ENCODE measurements around the gene GSTK1. TPM values are rescaled to one million over a fixed set of nuclear protein-coding genes. Genes with fewer than 3 reads are reported as not detected.

The GSTK1 gene
- total RNA-seq, 1 experiment from 2014 or later = 161 TPM

DNA sequence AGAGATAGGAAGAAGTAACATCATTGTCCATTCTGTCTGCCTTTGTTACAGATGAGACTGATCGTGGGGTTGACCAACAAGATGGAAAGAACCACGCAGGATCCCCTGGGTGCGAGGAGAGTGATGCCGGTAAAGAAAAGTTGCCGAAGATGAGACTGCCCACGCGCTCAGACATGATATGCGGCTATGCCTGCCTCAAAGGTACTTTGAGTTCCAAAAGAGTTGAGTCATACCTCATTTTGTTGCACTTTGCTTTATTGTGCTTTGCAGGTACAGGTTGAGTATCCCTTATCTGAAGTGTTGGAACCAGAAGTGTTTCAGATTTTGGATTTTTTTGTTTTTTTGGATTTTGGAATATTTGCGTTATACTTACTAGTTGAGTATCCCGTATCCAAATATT lies 40.5 kb downstream of the GSTK1 start:
- in situ Hi-C loops (cut with HindIII; ENCODE audit: low pct_unique_long_range_greater_than_20kb, low sequenced_read_pairs) = no loop called here
- DNase-seq (ENCODE audit: low read depth, low spot score) = no peak

DNA sequence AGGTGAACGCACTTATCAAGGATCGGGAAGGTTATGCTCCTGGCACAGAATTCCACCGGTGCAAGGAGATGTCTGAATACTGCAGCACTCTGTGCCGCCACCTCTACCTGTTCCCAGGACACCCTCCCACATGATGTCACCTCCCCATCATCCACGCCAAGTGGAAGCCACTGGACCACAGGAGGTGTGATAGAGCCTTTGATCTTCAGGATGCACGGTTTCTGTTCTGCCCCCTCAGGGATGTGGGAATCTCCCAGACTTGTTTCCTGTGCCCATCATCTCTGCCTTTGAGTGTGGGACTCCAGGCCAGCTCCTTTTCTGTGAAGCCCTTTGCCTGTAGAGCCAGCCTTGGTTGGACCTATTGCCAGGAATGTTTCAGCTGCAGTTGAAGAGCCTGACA lies 41.7 kb downstream of the GSTK1 start:
- in situ Hi-C loops (cut with HindIII; ENCODE audit: low pct_unique_long_range_greater_than_20kb, low sequenced_read_pairs) = no loop called here
- no peak for DNase-seq (ENCODE audit: low read depth, low spot score)

DNA sequence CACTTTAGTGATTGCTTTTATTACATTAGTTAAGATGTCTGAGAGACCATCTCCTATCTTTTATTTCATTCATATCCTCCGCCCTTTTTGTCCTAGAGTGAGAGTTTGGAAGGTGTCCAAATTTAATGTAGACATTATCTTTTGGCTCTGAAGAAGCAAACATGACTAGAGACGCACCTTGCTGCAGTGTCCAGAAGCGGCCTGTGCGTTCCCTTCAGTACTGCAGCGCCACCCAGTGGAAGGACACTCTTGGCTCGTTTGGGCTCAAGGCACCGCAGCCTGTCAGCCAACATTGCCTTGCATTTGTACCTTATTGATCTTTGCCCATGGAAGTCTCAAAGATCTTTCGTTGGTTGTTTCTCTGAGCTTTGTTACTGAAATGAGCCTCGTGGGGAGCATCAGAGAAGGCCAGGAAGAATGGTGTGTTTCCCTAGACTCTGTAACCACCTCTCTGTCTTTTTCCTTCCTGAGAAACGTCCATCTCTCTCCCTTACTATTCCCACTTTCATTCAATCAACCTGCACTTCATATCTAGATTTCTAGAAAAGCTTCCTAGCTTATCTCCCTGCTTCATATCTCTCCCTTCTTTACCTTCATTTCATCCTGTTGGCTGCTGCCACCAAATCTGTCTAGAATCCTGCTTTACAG lies 42.3 kb downstream of the GSTK1 start:
- in situ Hi-C loops (cut with HindIII; ENCODE audit: low pct_unique_long_range_greater_than_20kb, low sequenced_read_pairs) = no loop called here
- peak; percentile 87 for DNase-seq (ENCODE audit: low read depth, low spot score)

DNA sequence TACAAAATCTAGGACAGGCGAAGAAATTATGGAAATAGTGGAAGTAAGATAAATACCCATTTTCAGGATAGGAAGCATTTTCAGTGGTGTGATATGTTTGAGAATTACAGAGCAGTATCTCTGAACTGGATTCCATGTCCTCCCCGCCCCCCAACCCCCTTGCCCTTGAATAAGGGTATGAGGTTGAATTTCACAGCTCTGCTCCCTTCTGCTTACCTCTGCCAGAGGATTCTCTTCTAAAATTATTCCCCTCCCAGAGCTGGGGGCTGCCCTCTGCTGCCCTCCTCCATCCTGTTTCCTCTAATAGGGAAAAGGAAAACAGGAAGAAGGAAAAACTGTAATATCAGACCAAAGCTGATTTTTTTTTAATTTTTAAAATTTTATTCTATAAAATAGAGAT lies 45.4 kb downstream of the GSTK1 start:
- DNase-seq (ENCODE audit: low read depth, low spot score) = no peak
- in situ Hi-C loops (cut with HindIII; ENCODE audit: low pct_unique_long_range_greater_than_20kb, low sequenced_read_pairs) = no loop called here

DNA sequence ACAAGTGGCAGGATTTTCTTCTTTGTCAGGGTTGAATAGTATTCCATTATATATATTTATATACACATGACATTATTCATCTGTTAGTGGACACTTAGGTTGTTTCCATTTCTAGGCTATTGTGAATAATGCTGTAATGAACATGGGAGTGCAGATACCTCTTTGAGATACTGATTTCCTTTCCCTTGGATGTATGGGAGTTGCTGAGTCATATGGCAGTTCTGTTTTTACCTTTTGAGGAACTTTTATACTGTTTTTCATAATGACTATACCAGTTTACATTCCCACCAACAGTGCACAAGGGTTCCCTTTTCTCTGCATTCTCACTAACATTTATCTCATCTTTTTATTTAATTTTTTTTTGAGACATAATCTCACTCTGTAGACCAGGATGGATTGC lies 50.9 kb downstream of the GSTK1 start:
- in situ Hi-C loops (cut with HindIII; ENCODE audit: low pct_unique_long_range_greater_than_20kb, low sequenced_read_pairs) = no loop called here
- no peak for DNase-seq (ENCODE audit: low read depth, low spot score)

DNA sequence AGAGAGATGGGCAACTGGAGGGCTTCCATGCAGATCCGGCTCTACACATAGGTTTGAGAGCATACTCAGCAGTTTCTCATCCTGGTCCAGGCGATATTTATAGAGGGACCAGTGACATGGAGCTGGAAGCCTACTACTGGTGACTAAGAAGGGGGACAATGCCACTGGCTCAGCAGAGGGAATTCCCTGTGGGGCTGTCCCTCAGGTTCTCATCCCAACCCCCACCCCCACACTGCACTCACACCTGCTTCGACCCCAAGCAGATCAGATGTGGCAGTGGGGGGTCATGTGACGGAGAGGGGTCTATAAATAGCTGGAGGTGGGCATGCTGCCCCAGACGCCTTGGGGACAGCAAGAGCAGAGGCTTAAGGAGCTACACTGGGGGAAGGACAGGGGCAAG lies 52.5 kb downstream of the GSTK1 start, which contains the start of gene CLCN1:
Gene CLCN1 (plus strand): TSS at position 336 of the 400 bp plus-strand sequence. CDS start 102 bp downstream, outside the sequence.
- in situ Hi-C loops (cut with HindIII; ENCODE audit: low pct_unique_long_range_greater_than_20kb, low sequenced_read_pairs) = no loop called here

DNA sequence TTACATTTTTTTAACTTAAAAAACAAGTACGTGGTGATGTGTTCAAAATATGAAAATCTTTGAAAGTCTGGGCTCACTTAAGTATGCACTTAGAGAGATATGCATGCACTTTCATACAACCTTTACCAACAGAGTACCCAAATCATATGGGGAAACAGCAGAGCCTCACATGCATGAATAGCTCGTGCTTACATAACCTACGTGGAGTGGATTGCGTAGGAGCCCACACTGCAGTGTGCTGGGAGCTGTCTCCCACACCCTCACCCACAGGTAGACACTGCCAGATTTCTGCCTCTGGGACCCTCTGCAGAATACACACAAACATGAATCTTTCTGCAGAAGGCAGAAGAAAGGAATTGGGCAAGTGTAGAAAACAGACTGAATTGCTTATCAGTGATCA lies 53.3 kb downstream of the GSTK1 start:
- in situ Hi-C loops (cut with HindIII; ENCODE audit: low pct_unique_long_range_greater_than_20kb, low sequenced_read_pairs) = no loop called here
- no peak for DNase-seq (ENCODE audit: low read depth, low spot score)

More for the DNA sequence above, 52.5 kb downstream of the GSTK1 start, which contains the start of gene CLCN1:
- DNase-seq (ENCODE audit: low read depth, low spot score) = no peak

DNA sequence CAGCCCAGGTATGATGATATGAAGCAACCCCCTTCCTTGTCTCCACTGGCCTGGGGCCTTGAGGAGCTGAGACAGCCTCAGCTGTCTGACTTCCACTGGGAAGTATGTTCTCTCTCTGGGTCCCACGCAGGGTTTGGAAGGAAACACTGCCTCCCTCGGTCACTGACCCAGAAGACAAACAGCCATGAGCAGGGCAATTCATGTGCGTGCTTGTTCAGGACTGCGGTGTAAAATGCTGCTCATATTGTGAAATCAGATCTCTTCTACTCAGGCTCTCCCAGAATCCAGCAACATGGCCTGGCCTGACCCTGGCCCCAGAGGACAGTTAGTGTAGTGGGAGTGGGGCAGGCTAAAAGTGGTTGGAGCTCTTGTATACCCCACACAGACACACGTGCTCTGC lies 55.4 kb downstream of the GSTK1 start:
- DNase-seq (ENCODE audit: low read depth, low spot score) = no peak
- in situ Hi-C loops (cut with HindIII; ENCODE audit: low pct_unique_long_range_greater_than_20kb, low sequenced_read_pairs) = no loop called here

Small RNA genes lying within 50 kb of the gene (small RNA-seq; reads per million reads assigned to genes)
- gene AC073342.3 = 0 reads per million in 2 experiments
- 0 reads per million in 2 experiments for gene RN7SL481P
- gene RN7SL535P = 0 to 0.05 reads per million in 2 experiments

Other genes starting within 250 kb of the GSTK1 start
- not detected in 2 replicates for gene OR9A2, start 236.3 kb upstream of the GSTK1 start, total RNA-seq (2014; rRNA removed; shearing (Covaris generic))
- not detected in 2 replicates for gene OR6V1, start 211.1 kb upstream of the GSTK1 start, total RNA-seq (2014; rRNA removed; shearing (Covaris generic))
- gene PIP, start 131.4 kb upstream of the GSTK1 start, total RNA-seq (2014; rRNA removed; shearing (Covaris generic)) = not detected in 2 replicates
- gene TAS2R39, start 80.0 kb upstream of the GSTK1 start, total RNA-seq (2014; rRNA removed; shearing (Covaris generic)) = not detected in 2 replicates
- gene TAS2R40, start 41.4 kb upstream of the GSTK1 start, total RNA-seq (2014; rRNA removed; shearing (Covaris generic)) = not detected in 2 replicates
- gene TMEM139, start 21.5 kb downstream of the GSTK1 start, total RNA-seq (2014; rRNA removed; shearing (Covaris generic)) = not detected in 2 replicates
- 11.8 and 14.4 TPM in 2 replicates for gene CASP2, start 24.9 kb downstream of the GSTK1 start, total RNA-seq (2014; rRNA removed; shearing (Covaris generic))
- gene CLCN1, start 52.7 kb downstream of the GSTK1 start, total RNA-seq (2014; rRNA removed; shearing (Covaris generic)) = not detected in 2 replicates
- gene FAM131B, start 99.3 kb downstream of the GSTK1 start, total RNA-seq (2014; rRNA removed; shearing (Covaris generic)) = not detected in 2 replicates
- 14.7 and 17.2 TPM in 2 replicates for gene ZYX, start 117.9 kb downstream of the GSTK1 start, total RNA-seq (2014; rRNA removed; shearing (Covaris generic))
- gene EPHA1, start 145.4 kb downstream of the GSTK1 start, total RNA-seq (2014; rRNA removed; shearing (Covaris generic)) = not detected in 2 replicates
- not detected in 2 replicates for gene TAS2R60, start 180.0 kb downstream of the GSTK1 start, total RNA-seq (2014; rRNA removed; shearing (Covaris generic))
- gene TAS2R41, start 214.4 kb downstream of the GSTK1 start, total RNA-seq (2014; rRNA removed; shearing (Covaris generic)) = not detected in 2 replicates

Data from SK-MEL-5 (cell line).